Activated CD4-positive, CD25-positive, alpha-beta regulatory T cell treated with anti-CD3 and anti-CD28 coated beads, Interleukin-2, amount 50 U/mL, for 24 hours (primary cell): ENCODE data around the gene LMBRD1.
"Not testable (repeated sequence)": the region's sequence is repeated elsewhere in the genome, so short reads cannot be mapped to it uniquely, and the experiment has no call there.

ENCODE experiments used
- ATAC-seq, 2 donors: fragments of 150-1000 bp; cut with Tn5 transposase; one replicate each; pipeline ENCODE4 v1.10.0; 2021; ENCODE audit warnings: mild to moderate bottlenecking in 1 of 2, moderate library complexity in 1 of 2

Gene LMBRD1

DNA sequence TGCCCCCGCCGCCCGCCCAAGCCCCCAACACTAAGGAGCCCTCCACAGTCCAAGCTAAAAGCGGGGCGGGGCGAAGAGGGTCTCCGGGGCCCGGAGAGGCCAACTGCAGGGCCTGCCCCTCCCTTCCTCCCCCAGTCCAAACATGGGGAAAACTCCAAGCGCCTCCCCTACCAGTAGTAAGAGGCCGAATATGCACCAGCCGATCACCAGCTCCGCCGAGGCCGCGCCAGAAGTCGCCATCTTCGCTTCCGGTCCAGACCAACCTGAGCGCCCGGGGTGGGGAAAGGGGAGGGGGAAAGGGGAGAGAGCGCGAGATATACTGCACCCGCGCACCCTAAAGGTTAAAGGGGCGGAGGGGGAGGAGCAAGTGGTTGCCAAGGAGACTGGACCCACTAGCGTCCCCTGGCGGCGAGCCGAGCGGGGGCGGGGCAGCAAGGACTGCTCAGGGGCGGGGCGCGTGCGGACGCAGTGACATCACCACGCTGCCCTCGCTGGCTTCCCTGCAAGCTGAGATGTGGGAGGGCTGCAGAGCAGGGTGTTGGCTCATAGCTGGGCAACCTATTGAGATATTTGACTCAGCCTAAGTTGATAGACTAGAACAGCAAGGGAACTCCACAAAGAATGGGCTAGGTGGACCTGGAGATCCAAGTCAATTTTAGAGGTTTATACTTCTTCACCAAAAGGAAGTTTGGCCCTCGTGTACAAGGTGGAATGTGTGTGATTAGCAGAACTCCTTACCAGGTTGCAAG is at the start of gene LMBRD1:
Gene LMBRD1 (minus strand): TSS at position 369 of the 749 bp plus-strand sequence. CDS start 129 bp downstream, at position 240.
- peak; percentile 98 for ATAC-seq

DNA sequence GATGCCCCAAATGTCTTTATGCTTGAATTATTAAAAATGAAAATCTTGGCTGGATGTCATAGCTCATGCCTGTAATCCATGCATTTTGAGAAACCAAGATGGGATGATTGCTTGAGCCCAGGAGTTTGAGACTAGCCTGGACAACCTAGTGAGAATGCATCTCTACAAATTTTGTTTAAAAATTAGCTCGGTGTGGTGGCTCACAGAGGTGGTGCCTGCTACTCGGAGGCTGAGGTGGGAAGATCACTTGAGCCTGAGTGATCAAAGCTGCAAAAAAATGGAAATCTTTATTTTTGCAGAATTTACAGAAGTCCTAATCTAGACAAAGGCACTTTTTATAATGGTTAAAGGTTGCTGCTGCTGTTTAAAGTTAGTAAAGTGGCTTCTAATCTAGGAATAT is 49.5 kb upstream of the LMBRD1 start:
- no peak for ATAC-seq

DNA sequence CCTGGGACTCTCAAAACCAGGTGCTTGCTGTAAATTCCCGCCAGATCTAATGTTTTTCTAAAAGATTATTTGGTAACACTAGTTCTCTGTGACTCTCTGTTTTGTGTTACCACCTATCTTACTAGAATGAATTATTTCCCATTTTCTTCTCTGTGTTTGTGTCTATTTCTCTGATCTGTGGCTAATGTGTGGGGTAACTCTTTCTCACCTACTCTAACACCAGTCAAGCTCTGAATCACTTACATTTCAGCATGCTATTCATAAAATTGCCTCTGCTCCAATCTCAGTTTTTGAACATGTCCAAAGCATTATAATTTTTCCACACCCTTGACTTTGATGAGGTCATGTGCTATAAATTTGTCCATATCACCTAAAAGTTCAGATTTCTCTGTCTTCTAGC is 46.4 kb upstream of the LMBRD1 start:
- ATAC-seq: no peak

DNA sequence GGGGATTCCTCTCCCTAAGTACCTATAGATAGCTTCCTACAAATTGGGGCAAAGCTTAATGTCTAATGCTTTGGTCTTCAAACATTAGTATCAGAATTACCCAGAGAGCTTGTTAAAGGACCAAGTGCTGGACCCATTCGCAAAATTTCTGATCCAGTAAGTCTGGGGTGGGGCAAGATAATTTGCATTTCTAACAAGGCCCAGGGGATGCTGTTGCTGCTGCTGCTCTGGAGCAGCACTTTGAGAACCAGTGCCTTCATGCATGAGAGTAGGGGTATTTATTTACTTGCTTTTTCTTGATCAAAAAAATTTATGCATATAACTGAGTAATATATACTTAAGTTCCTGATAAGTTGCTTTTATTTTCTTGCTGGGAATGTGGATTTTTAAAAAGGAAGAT is 45.1 kb upstream of the LMBRD1 start:
- no peak for ATAC-seq

DNA sequence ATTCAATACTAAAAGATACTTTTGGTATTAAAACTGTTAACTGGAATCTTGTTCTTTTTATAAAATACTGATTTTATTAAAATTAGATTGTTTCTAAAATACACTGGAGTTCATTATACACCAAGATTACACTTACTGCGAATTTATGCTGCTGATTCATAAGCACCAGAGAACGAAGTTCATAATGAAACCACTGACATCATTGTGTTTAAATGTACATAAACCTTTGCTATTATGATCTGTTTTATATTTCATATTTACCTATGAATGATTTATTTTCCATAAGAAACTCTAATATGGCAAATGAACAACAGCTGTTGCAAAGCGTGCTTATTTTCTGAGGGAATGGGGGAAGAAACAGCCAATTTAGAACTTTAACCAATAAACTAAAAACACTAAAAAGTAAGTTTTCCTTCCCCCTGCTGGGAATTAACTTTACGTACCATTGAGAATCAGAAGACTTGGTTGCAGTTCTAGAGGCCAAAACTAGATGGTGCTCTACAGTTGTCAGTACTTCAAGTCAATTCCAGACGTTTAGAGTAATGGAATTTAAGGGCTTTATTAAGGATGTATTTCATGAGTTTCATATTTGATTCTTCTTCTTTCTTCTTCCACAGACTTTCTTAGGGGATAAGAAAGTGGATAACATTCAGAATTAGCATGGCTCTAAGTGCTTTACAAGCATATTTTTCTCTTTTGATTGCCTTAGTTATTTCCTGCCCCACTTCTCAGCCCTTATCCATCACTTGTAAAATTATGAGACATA is 38.8 kb upstream of the LMBRD1 start:
- peak in 1 of 2 donors; percentile 68 for ATAC-seq

DNA sequence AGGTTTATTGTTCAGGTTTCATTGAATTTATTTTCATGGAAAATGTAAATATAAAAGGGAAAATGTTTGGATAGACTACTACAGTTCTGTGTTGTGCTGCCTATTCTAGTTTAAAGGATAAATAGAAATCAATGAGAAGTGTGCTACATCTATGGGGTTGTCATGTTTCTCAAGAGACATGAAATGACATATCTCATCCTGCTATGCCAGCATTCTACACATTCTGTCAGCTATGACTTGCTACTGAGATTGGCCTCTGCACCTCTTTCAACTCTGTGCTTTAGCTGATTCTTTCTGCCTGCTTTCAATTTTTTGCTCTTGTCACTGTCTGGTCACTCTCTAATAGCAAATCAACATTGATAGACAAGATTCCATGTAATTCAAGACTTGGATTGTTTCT is 35.7 kb upstream of the LMBRD1 start:
- no peak for ATAC-seq

GRCh38 chr6:69827276-69827893 is 30.6 kb upstream of the LMBRD1 start:
- no peak for ATAC-seq

GRCh38 chr6:69825904-69826303 is 29.1 kb upstream of the LMBRD1 start:
- no peak for ATAC-seq

DNA sequence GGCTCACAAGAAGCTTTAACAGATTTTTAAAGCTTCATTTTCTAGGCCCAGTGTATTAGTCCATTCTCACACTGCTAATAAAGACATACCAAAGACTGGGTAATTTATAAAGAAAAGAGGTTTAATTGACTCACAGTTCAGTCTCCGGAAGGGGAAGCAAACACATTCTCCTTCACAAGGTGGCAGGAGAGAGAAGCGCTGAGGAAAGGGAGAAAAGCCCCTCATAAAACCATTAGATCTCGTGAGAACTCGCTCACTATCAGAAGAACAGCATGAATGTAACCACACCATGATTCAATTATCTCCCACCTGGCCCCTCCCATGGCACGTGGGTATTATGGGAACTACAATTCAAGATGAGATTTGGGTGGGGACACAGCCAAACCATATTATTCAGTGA is 27.5 kb upstream of the LMBRD1 start:
- not testable (repeated sequence) for ATAC-seq

GRCh38 chr6:69820438-69820837 is 23.6 kb upstream of the LMBRD1 start:
- ATAC-seq: no peak

- no peak for ATAC-seq
Observed at GRCh38 chr6:69820018-69820417, 23.2 kb upstream of the LMBRD1 start.

- ATAC-seq: no peak
Observed at GRCh38 chr6:69819138-69819537, 22.3 kb upstream of the LMBRD1 start.

- no peak for ATAC-seq
Observed at GRCh38 chr6:69818223-69818930, 21.6 kb upstream of the LMBRD1 start.

DNA sequence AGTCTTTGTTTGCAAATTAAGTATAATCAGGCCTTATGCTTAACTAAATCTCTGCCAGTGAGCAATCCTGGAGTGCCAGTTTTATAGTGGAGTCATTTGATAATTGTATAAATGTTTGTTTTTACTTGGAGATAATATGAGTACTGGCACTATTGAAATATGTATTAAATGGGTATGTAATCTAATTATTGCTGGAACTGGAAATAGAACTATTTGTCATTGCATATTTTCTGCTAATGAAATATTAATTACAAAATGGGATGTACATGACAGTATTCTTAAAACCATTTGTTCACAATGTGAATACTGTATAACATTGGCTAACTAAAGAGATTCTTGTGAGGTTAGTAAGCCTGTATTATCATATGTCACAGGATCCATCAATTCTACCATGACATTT is 20.5 kb upstream of the LMBRD1 start:
- no peak for ATAC-seq

DNA sequence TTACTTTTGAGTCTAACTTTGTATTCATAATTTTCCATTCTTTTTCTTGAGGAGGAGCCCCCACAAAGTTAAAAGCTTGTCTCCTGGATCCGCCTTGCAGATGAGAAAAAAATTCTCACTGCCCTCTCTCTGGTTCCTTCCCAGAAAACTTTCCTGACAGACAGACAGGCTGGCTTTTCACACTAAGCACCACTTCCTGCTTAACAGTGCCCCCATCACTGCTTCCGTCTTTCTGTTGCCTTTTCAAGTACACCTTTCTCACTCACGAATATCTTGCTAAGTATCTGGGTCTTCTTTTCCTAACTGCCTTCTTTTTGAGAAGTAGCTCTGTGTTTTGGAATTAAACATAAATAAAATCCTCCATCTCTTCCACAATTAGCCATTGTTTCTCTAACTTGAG is 19.8 kb upstream of the LMBRD1 start:
- ATAC-seq: no peak

DNA sequence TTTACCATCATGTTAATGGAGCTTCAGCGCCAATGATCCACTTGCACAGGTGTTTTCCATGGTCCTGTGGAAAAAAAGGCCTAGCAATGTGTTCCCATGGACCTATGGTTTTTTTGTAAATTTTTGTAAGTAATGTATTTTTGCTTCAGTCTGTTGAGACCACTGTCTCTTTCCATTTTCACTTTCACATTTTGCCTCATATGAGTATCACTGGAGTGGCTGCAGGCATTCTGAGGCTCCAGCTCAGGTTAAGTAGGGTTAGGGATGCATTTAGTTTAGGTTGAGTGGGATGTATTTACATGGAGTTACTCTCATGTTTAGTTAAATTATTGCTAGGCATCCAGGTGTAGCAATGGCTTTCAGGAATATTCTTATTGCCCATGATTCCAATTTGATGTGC is 19.2 kb upstream of the LMBRD1 start:
- peak; percentile 63 to 69 for ATAC-seq

GRCh38 chr6:69813508-69813907 is 16.7 kb upstream of the LMBRD1 start:
- peak; percentile 48 to 57 for ATAC-seq

DNA sequence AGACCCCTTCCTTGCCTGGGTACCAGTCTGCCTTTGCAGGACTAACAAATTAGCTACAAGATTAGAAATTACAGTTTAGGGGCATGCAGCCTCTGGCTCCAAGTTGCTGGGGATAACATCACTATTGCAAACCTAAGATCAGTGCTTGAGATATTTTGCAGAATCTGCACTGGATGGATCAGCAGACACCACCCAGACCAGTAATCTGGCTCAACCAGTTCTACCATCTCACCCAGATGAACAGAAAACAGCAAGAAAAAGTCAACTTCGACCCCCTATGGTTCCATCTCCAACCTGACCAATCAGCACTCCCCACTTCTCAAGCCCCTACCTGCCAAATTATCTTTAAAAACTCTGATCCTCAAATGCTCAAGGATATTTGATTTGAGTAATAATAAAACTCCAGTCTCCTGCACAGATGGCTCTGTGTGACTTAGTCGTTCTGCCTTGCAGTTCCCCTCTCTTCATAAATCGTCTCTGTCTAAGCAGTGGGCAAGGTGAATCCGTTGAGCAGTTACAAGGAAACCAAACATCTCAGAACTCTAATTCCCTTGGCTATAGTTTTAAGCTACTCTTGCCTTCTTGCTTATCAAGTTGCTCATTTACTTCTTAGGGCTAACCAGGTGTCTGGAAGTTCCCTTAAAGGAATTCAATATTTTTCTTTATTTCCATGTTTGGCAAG is 16.1 kb upstream of the LMBRD1 start:
- no peak for ATAC-seq

DNA sequence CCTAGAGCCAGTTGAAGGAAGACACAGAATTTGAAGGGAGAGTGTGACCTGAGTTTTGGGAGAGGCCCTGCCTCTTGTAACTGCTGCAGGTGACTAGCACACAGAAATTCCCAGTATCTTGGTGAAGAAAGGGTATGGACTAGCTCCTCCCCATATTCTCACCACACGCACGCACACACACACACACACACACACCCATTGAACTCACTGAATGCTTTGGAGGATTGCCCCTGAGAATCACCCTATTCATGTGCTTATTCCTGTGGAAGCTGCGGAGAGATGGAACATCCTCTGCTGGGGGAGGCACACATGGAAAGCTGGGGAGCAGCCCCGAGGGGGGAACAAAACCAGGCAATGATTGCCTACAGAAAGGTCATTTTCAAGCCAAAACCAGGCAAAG is 6.2 kb upstream of the LMBRD1 start:
- no peak for ATAC-seq

DNA sequence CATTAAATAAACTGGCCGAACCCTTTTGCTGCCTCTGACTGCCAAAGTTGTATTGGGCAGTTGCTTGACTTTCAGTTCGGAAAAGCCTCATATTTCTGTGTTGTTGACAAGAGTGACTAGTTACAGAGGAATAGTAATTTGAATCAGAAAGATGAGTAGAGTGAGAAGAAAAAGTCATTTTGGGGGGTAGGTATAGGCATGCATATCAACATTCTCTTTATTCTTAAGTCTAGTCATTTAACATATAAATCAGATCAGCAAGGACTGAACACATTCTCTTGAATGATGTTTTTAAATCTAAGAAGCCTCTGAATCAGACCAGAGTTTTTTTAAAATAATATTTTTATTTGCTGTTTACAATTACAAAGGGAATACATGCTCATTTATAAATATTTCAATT is 4.9 kb upstream of the LMBRD1 start:
- ATAC-seq: no peak

DNA sequence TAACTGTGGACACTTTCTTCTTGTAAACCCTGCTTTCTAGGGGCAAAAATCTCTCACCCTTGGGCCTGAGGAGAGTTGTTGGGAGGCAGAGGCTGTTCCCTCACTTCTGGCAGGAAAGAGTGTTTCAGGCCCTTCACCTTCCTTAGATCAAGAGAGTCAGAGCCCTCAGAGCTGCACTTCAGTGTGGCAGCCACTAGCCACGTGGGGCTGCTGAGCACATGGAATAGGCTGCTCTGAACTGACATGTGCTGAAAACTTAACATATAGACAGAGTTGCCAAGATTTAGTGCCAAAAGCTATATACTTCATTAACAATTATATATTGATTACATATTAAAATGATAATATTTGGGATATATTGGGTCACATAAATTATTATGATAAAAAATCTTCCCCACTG is 4.4 kb upstream of the LMBRD1 start:
- ATAC-seq: no peak

DNA sequence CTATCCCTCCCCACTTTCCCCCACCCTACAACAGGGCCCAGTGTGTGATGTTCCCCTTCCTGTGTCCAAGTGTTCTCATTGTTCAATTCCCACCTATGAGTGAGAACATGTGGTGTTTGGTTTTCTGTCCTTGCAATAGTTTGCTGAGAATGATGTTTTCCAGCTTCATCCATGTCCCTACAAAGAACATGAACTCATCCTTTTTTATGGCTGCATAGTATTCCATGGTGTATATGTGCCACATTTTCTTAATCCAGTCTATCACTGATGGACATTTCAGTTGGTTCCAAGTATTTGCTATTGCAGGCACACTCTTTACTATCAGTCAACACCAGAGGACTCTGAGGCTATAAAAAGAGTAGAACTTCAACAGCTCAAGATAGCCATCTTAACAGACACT is 2.0 kb upstream of the LMBRD1 start:
- not testable (repeated sequence) for ATAC-seq
